GM19468 (cell line): ENCODE measurements around the gene PA2G4.
"Not testable (repeated sequence)": the region's sequence is repeated elsewhere in the genome, so short reads cannot be mapped to it uniquely, and the experiment has no call there.

Source experiments
- ATAC-seq: cut with Tn5 transposase; IDR thresholded peaks from one replicate; pipeline ENCODE4 v1.9.1; 2021; ENCODE audit warnings: mild to moderate bottlenecking, moderate library complexity, moderate number of reproducible peaks; ENCODE audit not compliant: unreplicated experiment; ENCODE audit errors: extremely low read depth

Gene PA2G4

GRCh38 chr12:56151672-56152131 lies 47.3 kb downstream of the PA2G4 start:
- ATAC-seq: peak; percentile 24

- peak; percentile 70 for ATAC-seq
These were observed 47.9 kb downstream of the PA2G4 start, which contains the start of gene MYL6B for GRCh38 chr12:56152132-56152755. TSS of gene MYL6B (plus strand) at chr12:56152587. CDS start at chr12:56153919, 1,332 bp downstream.

GRCh38 chr12:56152756-56153677 lies 48.7 kb downstream of the PA2G4 start:
- ATAC-seq: no peak

DNA sequence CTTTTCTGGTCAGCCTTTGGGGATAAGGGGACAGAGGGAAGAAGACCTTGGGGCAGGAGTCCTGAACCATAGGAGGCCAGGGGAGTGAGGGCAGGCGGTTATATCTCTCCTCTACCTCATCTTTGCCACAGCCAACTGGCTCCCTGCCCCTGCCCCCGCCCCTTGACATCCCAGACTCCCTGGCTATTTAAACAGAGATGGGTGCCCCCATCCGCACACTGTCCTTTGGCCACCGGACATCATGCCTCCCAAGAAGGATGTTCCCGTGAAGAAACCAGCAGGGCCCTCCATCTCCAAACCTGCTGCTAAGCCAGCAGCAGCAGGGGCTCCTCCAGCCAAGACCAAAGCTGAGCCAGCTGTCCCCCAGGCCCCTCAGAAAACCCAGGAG lies 49.3 kb downstream of the PA2G4 start:
- ATAC-seq: no peak

DNA sequence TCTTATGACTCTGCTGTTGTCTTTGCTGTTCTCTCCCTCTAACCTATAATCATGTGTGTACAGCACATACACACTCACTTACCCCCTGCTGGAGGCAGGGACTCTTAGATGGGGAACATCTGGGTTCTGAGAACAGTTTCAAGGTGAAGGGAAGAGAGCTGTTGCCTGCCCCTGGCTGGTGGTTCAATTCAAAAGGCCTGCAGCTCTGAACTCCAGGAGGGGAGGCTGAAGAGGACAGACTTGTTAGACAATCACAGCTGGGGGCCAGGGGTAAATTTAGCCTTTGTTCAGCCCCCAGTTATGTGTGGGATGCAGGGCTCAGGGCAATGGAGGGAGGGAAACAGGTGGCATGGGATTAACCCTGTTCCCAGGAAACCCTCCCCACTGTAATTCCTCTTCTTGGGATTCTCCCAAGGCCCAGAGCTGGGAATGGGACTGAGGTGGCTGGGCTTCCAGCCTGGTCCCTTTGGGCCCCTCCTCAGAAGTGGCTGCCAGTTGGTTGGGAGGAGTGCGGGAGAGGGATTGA lies 50.0 kb downstream of the PA2G4 start:
- no peak for ATAC-seq

- ATAC-seq: no peak
These were observed 50.5 kb downstream of the PA2G4 start for GRCh38 chr12:56154818-56155217.

GRCh38 chr12:56155256-56155845 lies 51.0 kb downstream of the PA2G4 start:
- no peak for ATAC-seq

DNA sequence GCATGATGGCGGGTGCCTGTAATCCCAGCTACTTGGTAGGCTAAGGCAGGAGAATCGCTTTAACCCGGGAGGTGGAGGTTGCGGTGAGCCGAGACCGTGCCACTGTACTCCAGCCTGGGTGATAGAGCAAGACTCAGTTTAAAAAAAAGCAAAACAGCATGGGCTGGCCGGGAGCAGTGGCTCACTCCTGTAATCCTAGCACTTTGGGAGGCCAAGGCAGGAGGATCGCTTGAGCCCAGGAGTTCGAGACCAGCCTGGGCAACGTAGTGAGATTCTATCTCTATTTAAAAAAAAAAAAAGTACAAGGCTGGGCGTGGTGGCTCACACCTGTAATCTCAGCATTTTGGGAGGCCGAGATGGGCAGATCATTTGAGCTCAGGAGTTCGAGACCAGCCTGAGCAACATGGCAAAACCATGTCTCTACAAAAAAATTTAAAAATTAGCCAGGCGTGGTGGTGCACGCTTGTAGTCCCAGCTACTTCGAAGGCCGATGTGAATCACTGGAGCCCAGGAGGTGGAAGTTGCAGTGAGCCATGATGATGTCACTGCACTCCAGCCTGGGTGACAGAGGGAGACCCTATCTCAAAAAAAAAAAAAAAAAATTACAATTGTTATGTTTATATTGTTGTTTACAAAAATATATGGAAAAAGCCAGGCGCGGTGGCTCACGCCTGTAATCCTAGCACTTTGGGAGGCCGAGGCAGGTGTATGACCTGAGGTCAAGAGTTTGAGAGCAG lies 52.3 kb downstream of the PA2G4 start:
- not testable (repeated sequence) for ATAC-seq

- no peak for ATAC-seq
These were observed 53.1 kb downstream of the PA2G4 start for GRCh38 chr12:56157201-56158028.

DNA sequence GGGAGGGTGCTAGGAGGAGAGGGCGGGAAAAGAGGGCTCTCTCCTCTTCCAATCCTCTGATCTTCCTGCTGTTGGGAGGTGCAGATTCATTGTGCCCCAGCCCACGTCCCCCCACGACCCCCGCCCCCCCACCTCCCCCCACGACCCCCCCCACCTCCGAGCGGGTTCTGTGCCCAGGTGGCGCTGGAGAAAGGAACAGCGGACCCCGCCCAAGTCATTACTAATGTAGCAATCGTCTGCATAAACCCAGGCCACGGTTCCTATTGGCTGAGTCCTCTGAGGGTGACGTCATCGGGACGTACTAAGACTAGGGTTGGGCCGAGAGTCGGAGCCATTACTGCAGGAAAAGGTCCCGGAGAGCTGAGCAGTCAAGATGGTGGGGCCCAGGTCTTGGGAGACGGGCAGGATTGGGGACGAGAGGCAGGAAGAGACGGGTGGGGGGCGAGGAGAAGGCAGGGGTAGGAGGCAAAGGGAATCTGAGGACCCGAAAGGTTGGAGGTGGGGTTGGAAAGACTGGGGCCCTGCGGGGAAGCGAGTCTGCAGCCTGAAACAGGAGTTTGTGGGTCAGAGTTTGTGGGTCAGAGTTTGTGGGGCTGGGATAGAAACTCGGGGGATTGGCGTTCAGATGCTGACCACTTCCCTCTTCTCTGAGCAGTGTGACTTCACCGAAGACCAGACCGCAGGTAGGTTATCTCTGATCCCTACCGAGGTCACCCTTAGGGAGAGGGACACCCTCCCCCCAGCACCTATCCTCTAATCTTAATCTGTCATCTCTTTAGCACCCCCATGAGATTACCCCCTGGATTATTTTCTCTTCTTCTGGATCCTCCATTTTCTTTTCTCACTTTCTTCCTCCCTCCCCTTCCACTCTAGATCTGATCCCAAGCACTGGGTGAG lies 53.9 kb downstream of the PA2G4 start, which contains the start of gene MYL6:
MYL6 (plus strand) TSS at position 331 of the 897 bp plus-strand sequence; CDS start at position 374, 43 bp downstream.
- ATAC-seq: peak; percentile 88

GRCh38 chr12:56158926-56159461 lies 54.6 kb downstream of the PA2G4 start:
- ATAC-seq: no peak

- no peak for ATAC-seq
These were observed 55.3 kb downstream of the PA2G4 start for GRCh38 chr12:56159482-56160192.

- no peak for ATAC-seq
These were observed 55.9 kb downstream of the PA2G4 start for GRCh38 chr12:56160193-56160763.

DNA sequence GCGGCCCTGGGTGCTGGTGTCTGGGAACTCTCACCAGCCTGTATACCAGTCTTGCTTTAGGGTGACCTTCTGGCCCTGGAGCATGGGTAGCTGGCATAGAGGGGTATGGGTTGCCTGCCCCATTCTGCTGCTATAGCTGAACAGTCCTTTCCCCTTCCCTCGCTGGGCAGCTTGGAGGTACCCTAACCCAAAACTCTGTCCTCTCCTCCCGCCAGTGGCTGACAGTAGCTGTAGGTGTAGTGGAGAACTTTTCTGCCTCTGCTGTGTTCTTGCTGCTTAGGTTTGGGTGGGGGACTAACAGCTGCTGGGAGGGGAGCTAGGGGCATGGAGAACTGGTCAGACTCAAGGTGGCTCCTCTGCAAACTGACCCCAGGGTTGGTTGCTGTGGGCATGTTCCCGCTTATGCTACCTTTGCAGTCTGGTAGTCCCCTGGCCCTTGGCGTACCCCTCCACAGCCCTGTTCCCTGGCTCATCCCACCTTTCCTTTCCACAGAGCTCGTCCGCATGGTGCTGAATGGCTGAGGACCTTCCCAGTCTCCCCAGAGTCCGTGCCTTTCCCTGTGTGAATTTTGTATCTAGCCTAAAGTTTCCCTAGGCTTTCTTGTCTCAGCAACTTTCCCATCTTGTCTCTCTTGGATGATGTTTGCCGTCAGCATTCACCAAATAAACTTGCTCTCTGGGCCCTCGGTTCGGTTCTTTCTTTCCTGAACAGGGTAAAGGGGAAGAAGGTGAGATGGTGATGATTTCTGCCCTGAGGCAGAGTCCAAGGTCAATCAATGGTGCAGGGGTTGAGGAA lies 56.7 kb downstream of the PA2G4 start:
- no peak for ATAC-seq

GRCh38 chr12:56161690-56162351 lies 57.5 kb downstream of the PA2G4 start:
- no peak for ATAC-seq
